ENCODE measurements around the gene PICK1.

DNA sequence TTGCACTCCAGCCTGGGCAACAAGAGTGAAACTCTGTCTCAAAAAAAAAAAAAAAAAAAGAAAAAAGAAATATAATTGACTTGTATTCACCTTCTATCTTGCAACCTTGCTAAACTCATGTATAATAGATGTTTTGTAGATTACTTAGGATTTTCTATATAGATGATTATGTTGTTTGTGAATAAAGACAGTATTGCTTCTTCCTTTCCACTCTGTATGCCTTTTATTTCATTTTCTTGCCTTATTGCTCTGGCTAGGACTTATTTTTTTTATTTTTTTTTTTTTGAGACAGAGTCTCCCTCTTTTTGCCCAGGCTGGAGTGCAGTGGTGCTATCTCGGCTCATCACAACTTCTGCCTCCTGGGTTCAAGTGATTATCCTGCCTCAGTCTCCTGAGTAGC, 43.1 kb upstream of the PICK1 start:
- TF ChIP-seq POLR2A (IDR thresholded peaks at IDR 0.05; ENCODE audit: low read depth, low read length) (no peak), POLR2AphosphoS5 (IDR thresholded peaks at IDR 0.05; ENCODE audit: low read depth, low read length) (no peak), TAF1 (IDR thresholded peaks at IDR 0.05; ENCODE audit: low read depth, low read length) (no peak)
